ENCODE results near the gene SIX1. TPM values are rescaled to one million over a fixed set of nuclear protein-coding genes. Genes with fewer than 3 reads are reported as not detected.

The SIX1 gene
- total and polyA plus RNA-seq, 2 of the 13 experiments (the other 11 are each of a cell fraction or from before 2014, with no cell fraction given) = 1.7 to 6.5 TPM

- TF ChIP-seq NFAT5 (CRISPR knock-in tag; IDR thresholded peaks at IDR 0.05) (no peak), ZNF761 (CRISPR knock-in tag; conservative IDR thresholded peaks at IDR 0.05) (no peak), ZNF784 (CRISPR knock-in tag; IDR thresholded peaks at IDR 0.05; ENCODE audit: borderline replicate concordance) (no peak), TFDP2 (CRISPR knock-in tag; IDR thresholded peaks at IDR 0.05) (no peak), MBNL3 (CRISPR knock-in tag; conservative IDR thresholded peaks at IDR 0.05) (no peak), POLR2AphosphoS5 (IDR thresholded peaks at IDR 0.05; ENCODE audit: low read depth, low read length) (no peak), MEIS1 (CRISPR knock-in tag; IDR thresholded peaks at IDR 0.05; ENCODE audit: borderline replicate concordance) (no peak; the same call in 1 of the 2 replicates), ZNF674 (CRISPR knock-in tag; IDR thresholded peaks at IDR 0.05; ENCODE audit: low read depth) (0 out of 2 replicates have a peak, but pooled peaks have one; percentile 27), ZNF3 (CRISPR knock-in tag; IDR thresholded peaks at IDR 0.05) (no peak), HNRNPLL (IDR thresholded peaks at IDR 0.05; ENCODE audit: low read depth, low read length, poor library complexity, severe bottlenecking) (peak; percentile 67), MAZ (IDR thresholded peaks at IDR 0.05; ENCODE audit: borderline replicate concordance, low read depth, low read length) (no peak), MAZ (CRISPR knock-in tag; IDR thresholded peaks at IDR 0.05; ENCODE audit: low read depth) (no peak), ZNF552 (CRISPR knock-in tag; IDR thresholded peaks at IDR 0.05; ENCODE audit: borderline replicate concordance) (no peak), KMT2A (CRISPR knock-in tag; IDR thresholded peaks at IDR 0.05) (peak; percentile 71; the same call in 1 of the 2 replicates), ZNF558 (CRISPR knock-in tag; IDR thresholded peaks at IDR 0.05; ENCODE audit: borderline replicate concordance) (no peak), PRDM4 (CRISPR knock-in tag; IDR thresholded peaks at IDR 0.05; ENCODE audit: borderline replicate concordance) (no peak), ZEB1 (IDR thresholded peaks at IDR 0.05; ENCODE audit: insufficient replicate concordance, low read depth) (no peak), MAFF (IDR thresholded peaks at IDR 0.05; ENCODE audit: low read depth, low read length) (no peak), JDP2 (CRISPR knock-in tag; IDR thresholded peaks at IDR 0.05; ENCODE audit: borderline replicate concordance) (no peak), RARG (CRISPR knock-in tag; IDR thresholded peaks at IDR 0.05; ENCODE audit: low read depth) (no peak)
These were observed 2.0 kb downstream of the SIX1 start (continued) for GRCh38 chr14:60647081-60647836.
